ENCODE data around the gene LY6G6F. TPM values are rescaled to one million over a fixed set of nuclear protein-coding genes. Genes with fewer than 3 reads are reported as not detected.

LY6G6F gene
- total and polyA plus RNA-seq, 2 of the 13 experiments (the other 11 are each of a cell fraction or from before 2014, with no cell fraction given): not detected

DNA sequence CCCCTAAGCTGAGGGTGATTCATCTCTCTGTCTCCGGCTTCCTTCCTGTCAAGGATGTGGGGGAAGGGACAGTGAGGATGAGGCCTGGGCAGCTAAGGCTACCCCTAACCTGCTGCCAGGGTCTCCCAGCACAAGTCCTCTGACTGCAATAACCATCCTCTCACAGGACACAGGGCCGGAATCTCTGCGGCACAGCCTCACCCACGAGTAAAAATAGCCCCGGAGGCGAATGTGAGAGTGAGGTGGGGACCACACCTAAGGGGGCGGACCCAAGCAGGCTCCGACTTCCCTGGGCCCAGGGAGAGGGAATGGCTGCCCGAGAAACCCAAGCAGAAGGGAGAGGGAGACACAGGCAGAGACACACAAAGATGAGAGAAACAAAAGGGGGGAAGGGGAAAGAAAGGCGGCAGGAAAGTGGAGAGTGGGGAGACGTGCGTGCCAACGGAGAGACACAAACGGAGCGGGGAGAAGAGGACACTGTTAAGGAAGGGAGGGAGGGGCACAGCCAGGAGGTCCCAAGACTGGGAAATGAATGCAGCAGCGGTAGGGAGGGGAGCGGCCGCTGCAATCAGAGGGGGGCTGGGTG is 28.2 kb downstream of the LY6G6F start (continued):
- no peak for TF ChIP-seq IKZF4 (CRISPR knock-in tag; IDR thresholded peaks at IDR 0.05; ENCODE audit: borderline replicate concordance, low read depth, not compliant biosample characterization)
- peak in 1 of 2 experiments; percentile 65; a peak in 2 of 4 replicates for TF ChIP-seq HMGXB4 (CRISPR knock-in tag; IDR thresholded peaks at IDR 0.05; ENCODE audit: borderline replicate concordance in 1 of 2, low read depth in 1 of 2)
- TF ChIP-seq HNRNPK (IDR thresholded peaks at IDR 0.05; ENCODE audit: low read depth, low read length, poor library complexity, severe bottlenecking): peak; percentile 55
- TF ChIP-seq, protein P1, sequence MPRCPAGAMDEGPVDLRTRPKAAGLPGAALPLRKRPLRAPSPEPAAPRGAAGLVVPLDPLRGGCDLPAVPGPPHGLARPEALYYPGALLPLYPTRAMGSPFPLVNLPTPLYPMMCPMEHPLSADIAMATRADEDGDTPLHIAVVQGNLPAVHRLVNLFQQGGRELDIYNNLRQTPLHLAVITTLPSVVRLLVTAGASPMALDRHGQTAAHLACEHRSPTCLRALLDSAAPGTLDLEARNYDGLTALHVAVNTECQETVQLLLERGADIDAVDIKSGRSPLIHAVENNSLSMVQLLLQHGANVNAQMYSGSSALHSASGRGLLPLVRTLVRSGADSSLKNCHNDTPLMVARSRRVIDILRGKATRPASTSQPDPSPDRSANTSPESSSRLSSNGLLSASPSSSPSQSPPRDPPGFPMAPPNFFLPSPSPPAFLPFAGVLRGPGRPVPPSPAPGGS (CRISPR knock-in tag; IDR thresholded peaks at IDR 0.05): peak; percentile 36; the same call in 1 of the 2 replicates
- 0 out of 2 replicates have a peak, but pooled peaks have one; percentile 13 for TF ChIP-seq BCL6 (CRISPR knock-in tag; IDR thresholded peaks at IDR 0.05)
- TF ChIP-seq ERF (CRISPR knock-in tag; IDR thresholded peaks at IDR 0.05): peak; percentile 22; the same call in 1 of the 2 replicates
- no peak for TF ChIP-seq ATF5 (CRISPR knock-in tag; IDR thresholded peaks at IDR 0.05; ENCODE audit: low read depth)
- TF ChIP-seq ZNF788 (CRISPR knock-in tag; IDR thresholded peaks at IDR 0.05; ENCODE audit: borderline replicate concordance): peak; percentile 55; the same call in 1 of the 2 replicates
- TF ChIP-seq, protein P2, sequence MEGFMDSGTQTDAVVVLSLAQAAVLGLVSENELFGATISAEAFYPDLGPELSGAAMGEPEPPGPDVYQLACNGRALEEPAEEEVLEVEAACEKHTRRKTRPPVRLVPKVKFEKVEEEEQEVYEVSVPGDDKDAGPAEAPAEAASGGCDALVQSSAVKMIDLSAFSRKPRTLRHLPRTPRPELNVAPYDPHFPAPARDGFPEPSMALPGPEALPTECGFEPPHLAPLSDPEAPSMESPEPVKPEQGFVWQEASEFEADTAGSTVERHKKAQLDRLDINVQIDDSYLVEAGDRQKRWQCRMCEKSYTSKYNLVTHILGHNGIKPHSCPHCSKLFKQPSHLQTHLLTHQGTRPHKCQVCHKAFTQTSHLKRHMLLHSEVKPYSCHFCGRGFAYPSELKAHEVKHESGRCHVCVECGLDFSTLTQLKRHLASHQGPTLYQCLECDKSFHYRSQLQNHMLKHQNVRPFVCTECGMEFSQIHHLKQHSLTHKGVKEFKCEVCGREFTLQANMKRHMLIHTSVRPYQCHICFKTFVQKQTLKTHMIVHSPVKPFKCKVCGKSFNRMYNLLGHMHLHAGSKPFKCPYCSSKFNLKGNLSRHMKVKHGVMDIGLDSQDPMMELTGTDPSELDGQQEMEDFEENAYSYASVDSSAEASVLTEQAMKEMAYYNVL (CRISPR knock-in tag; IDR thresholded peaks at IDR 0.05; ENCODE audit: borderline replicate concordance): no peak
- TF ChIP-seq, protein P3, sequence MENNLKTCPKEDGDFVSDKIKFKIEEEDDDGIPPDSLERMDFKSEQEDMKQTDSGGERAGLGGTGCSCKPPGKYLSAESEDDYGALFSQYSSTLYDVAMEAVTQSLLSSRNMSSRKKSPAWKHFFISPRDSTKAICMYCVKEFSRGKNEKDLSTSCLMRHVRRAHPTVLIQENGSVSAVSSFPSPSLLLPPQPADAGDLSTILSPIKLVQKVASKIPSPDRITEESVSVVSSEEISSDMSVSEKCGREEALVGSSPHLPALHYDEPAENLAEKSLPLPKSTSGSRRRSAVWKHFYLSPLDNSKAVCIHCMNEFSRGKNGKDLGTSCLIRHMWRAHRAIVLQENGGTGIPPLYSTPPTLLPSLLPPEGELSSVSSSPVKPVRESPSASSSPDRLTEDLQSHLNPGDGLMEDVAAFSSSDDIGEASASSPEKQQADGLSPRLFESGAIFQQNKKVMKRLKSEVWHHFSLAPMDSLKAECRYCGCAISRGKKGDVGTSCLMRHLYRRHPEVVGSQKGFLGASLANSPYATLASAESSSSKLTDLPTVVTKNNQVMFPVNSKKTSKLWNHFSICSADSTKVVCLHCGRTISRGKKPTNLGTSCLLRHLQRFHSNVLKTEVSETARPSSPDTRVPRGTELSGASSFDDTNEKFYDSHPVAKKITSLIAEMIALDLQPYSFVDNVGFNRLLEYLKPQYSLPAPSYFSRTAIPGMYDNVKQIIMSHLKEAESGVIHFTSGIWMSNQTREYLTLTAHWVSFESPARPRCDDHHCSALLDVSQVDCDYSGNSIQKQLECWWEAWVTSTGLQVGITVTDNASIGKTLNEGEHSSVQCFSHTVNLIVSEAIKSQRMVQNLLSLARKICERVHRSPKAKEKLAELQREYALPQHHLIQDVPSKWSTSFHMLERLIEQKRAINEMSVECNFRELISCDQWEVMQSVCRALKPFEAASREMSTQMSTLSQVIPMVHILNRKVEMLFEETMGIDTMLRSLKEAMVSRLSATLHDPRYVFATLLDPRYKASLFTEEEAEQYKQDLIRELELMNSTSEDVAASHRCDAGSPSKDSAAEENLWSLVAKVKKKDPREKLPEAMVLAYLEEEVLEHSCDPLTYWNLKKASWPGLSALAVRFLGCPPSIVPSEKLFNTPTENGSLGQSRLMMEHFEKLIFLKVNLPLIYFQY (CRISPR knock-in tag; IDR thresholded peaks at IDR 0.05; ENCODE audit: borderline replicate concordance): no peak; the same call in 1 of the 2 replicates
- TF ChIP-seq ZNF501 (CRISPR knock-in tag; IDR thresholded peaks at IDR 0.05): 0 out of 2 replicates have a peak, but pooled peaks have one; percentile 7
- TF ChIP-seq, protein P4, sequence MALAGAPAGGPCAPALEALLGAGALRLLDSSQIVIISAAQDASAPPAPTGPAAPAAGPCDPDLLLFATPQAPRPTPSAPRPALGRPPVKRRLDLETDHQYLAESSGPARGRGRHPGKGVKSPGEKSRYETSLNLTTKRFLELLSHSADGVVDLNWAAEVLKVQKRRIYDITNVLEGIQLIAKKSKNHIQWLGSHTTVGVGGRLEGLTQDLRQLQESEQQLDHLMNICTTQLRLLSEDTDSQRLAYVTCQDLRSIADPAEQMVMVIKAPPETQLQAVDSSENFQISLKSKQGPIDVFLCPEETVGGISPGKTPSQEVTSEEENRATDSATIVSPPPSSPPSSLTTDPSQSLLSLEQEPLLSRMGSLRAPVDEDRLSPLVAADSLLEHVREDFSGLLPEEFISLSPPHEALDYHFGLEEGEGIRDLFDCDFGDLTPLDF (CRISPR knock-in tag; IDR thresholded peaks at IDR 0.05): no peak
- no peak for TF ChIP-seq ZNF652 (CRISPR knock-in tag; IDR thresholded peaks at IDR 0.05; ENCODE audit: borderline replicate concordance, low read depth)
- peak; percentile 53; the same call in 1 of the 2 replicates for TF ChIP-seq POLR2G (IDR thresholded peaks at IDR 0.05; ENCODE audit: low read depth, low read length)
- TF ChIP-seq NFKB2 (CRISPR knock-in tag; IDR thresholded peaks at IDR 0.05; ENCODE audit: borderline replicate concordance): peak; percentile 43; the same call in 1 of the 2 replicates
